ENCODE measurements around the gene CCNDBP1. TPM values are rescaled to one million over a fixed set of nuclear protein-coding genes. Genes with fewer than 3 reads are reported as not detected.
"Not testable (repeated sequence)": the region's sequence is repeated elsewhere in the genome, so short reads cannot be mapped to it uniquely, and the experiment has no call there.

CCNDBP1 gene
- polyA plus RNA-seq, 2 of the 4 experiments (the other 2 are of a cell fraction) = 24.3 to 44.8 TPM

- H3K4me3 ChIP-seq = no peak overlapping the region
- no peak overlapping the region for H3K4me2 ChIP-seq
- no peak for ATAC-seq
- H3K9me3 ChIP-seq = no peaks in the 10 kb centered on the region
- no peak for FAIRE-seq
- POLR2A ChIA-PET = no interaction called here
- CTCF ChIA-PET = no interaction called here
- H3K27ac ChIP-seq = no peak overlapping the region
- TF ChIP-seq MYC (IDR thresholded peaks at IDR 0.05; ENCODE audit: borderline replicate concordance, low read length) (no peak), GATA3 (IDR thresholded peaks at IDR 0.05; ENCODE audit: borderline replicate concordance) (no peak), MAX (IDR thresholded peaks at IDR 0.05) (no peak), PBX3 (IDR thresholded peaks at IDR 0.05) (no peak), KDM1A (IDR thresholded peaks at IDR 0.05; ENCODE audit: low read depth) (no peak), HEYL (CRISPR knock-in tag; IDR thresholded peaks at IDR 0.05) (no peak), CHD4 (IDR thresholded peaks at IDR 0.05; ENCODE audit: borderline replicate concordance) (no peak), RARB (CRISPR knock-in tag; IDR thresholded peaks at IDR 0.05) (no peak), E2F6 (IDR thresholded peaks at IDR 0.05; ENCODE audit: borderline replicate concordance, low read depth) (no peak), ZNF302 (CRISPR knock-in tag; IDR thresholded peaks at IDR 0.05) (no peak), HOXA7 (CRISPR knock-in tag; IDR thresholded peaks at IDR 0.05) (no peak), EHF (CRISPR knock-in tag; IDR thresholded peaks at IDR 0.05) (no peak), KDM5A (IDR thresholded peaks at IDR 0.05) (no peak), MAFK (IDR thresholded peaks at IDR 0.05; ENCODE audit: partially characterized antibody) (no peak), PHF8 (IDR thresholded peaks at IDR 0.05; ENCODE audit: borderline replicate concordance, low read depth) (no peak), RAD21 (conservative IDR thresholded peaks at IDR 0.05 in 1 of 2, IDR thresholded peaks at IDR 0.05 in 1 of 2) (no peak), SREBF2 (IDR thresholded peaks at IDR 0.05) (no peak)
- WGBS (ENCODE audit: missing lambda C conversion rate) = 77% methylated on average over 2 of the region's 2 CpGs
- H3K4me1 ChIP-seq = peaks cover 8% of the 10 kb centered on the region; the same call in 2 of the 3 replicates
- DNase-seq (ENCODE audit: low read depth in 1 of 2, low spot score in 1 of 2) = no peak
These were observed 19.3 kb upstream of the CCNDBP1 start for GRCh38 chr15:43165801-43166325.

- H3K4me3 ChIP-seq; CTCF ChIA-PET; DNase-seq (ENCODE audit: low read depth in 1 of 2, low spot score in 1 of 2); H3K27ac ChIP-seq; H3K4me1 ChIP-seq; POLR2A ChIA-PET; FAIRE-seq; ATAC-seq; H3K4me2 ChIP-seq; H3K9me3 ChIP-seq: not testable (repeated sequence)
- no CpG with 5 or more reads among the region's 28 CpGs for WGBS (ENCODE audit: missing lambda C conversion rate)
These were observed 17.9 kb upstream of the CCNDBP1 start for GRCh38 chr15:43167261-43167660.

- Histone ChIP-seq H3K9me3 (no peaks in the 10 kb centered on the region), H3K4me2 (no peak overlapping the region), H3K4me3 (no peak overlapping the region), H3K4me1 (peaks cover 8% of the 10 kb centered on the region; the same call in 2 of the 3 replicates), H3K27ac (no peak overlapping the region)
- POLR2A ChIA-PET = no interaction called here
- CTCF ChIA-PET = no interaction called here
- WGBS (ENCODE audit: missing lambda C conversion rate) = 44% methylated on average over 2 of the region's 2 CpGs
- no peak for DNase-seq (ENCODE audit: low read depth in 1 of 2, low spot score in 1 of 2)
- peak; percentile 34 to 47; a peak in 3 of 6 replicates for ATAC-seq
- FAIRE-seq = no peak
- TF ChIP-seq HES2 (IDR thresholded peaks at IDR 0.05) = no peak
- TF ChIP-seq HOXB13 (CRISPR knock-in tag; IDR thresholded peaks at IDR 0.05; ENCODE audit: low read depth) = no peak
These were observed 16.8 kb upstream of the CCNDBP1 start for GRCh38 chr15:43168192-43169107.
